ENCODE results near the gene C6orf47. TPM values are rescaled to one million over a fixed set of nuclear protein-coding genes. Genes with fewer than 3 reads are reported as not detected.

Gene C6orf47
- total RNA-seq, 1 donor from 2014 or later = 28.8 TPM

- Mint-ChIP-seq H3K4me3 (ENCODE audit: unreplicated experiment) (peak overlapping the region; percentile 97), H3K27ac (ENCODE audit: unreplicated experiment) (peak overlapping the region; percentile 99), H3K9me3 (ENCODE audit: unreplicated experiment) (peaks cover 11% of the 10 kb centered on the region), H3K4me1 (ENCODE audit: low read depth, unreplicated experiment) (peaks cover 26% of the 10 kb centered on the region), H3K27me3 (ENCODE audit: unreplicated experiment) (peaks cover 16% of the 10 kb centered on the region), H3K36me3 (ENCODE audit: unreplicated experiment) (no peaks in the 10 kb centered on the region)
- TF ChIP-seq, protein P1, sequence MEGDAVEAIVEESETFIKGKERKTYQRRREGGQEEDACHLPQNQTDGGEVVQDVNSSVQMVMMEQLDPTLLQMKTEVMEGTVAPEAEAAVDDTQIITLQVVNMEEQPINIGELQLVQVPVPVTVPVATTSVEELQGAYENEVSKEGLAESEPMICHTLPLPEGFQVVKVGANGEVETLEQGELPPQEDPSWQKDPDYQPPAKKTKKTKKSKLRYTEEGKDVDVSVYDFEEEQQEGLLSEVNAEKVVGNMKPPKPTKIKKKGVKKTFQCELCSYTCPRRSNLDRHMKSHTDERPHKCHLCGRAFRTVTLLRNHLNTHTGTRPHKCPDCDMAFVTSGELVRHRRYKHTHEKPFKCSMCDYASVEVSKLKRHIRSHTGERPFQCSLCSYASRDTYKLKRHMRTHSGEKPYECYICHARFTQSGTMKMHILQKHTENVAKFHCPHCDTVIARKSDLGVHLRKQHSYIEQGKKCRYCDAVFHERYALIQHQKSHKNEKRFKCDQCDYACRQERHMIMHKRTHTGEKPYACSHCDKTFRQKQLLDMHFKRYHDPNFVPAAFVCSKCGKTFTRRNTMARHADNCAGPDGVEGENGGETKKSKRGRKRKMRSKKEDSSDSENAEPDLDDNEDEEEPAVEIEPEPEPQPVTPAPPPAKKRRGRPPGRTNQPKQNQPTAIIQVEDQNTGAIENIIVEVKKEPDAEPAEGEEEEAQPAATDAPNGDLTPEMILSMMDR (IDR thresholded peaks at IDR 0.05; ENCODE audit: partially characterized antibody, unreplicated experiment) = no peak
- DNase-seq = no peak
Measured at GRCh38 chr6:31663126-31663960, 2.8 kb upstream of the C6orf47 start.

- peaks cover 30% of the 10 kb centered on the region for H3K4me1 Mint-ChIP-seq (ENCODE audit: low read depth, unreplicated experiment)
- peak overlapping the region; percentile 79 for H3K4me3 Mint-ChIP-seq (ENCODE audit: unreplicated experiment)
- DNase-seq = no peak
- peaks cover 11% of the 10 kb centered on the region for H3K9me3 Mint-ChIP-seq (ENCODE audit: unreplicated experiment)
- TF ChIP-seq, protein P1 (IDR thresholded peaks at IDR 0.05; ENCODE audit: partially characterized antibody, unreplicated experiment) = no peak
- peak overlapping the region; percentile 79 for H3K27ac Mint-ChIP-seq (ENCODE audit: unreplicated experiment)
- no peaks in the 10 kb centered on the region for H3K36me3 Mint-ChIP-seq (ENCODE audit: unreplicated experiment)
- H3K27me3 Mint-ChIP-seq (ENCODE audit: unreplicated experiment) = peaks cover 18% of the 10 kb centered on the region
Measured at GRCh38 chr6:31662124-31662723, 1.6 kb upstream of the C6orf47 start.

DNA sequence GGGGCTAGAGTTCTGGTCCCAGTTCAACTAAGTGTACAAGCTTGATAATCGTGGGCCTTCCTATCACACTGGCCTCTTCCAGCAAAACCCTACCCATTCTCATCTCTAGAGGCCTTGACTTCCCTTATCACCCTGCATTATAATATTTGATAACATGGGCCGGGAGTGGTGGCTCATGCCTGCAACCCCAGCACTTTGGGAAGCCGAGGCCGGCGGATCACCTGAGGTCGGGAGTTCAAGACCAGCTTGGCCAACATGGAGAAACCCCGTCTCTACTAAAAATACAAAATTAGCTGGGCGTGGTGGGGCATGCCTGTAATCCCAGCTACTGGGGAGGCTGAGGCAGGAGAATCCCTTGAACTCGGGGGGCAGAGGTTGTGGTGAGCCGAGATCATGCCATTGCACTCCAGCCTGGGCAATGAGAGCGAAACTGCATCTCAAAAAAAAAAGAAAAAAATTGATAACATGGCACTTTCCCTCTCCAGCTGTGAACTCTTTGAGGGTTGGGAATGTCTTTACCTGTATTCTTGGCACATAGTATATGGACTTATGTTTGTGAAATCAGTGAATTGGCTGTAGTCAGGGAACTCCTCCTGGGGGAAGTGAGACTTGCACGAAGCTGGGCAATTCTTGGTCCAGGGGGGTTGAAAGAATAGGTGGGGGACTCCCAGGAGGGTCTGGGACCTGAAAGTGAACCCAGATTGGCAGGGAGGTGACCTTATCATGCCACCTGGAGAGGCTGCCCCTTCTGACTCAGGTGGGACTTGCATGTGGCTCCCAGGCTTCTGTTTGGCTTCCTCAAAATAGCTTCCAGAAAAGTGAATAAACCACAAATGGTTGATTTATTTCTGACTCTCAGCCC is 915 bp upstream of the C6orf47 start:
- DNase-seq = no peak
- H3K4me1 Mint-ChIP-seq (ENCODE audit: low read depth, unreplicated experiment) = peaks cover 28% of the 10 kb centered on the region
- peaks cover 11% of the 10 kb centered on the region for H3K9me3 Mint-ChIP-seq (ENCODE audit: unreplicated experiment)
- TF ChIP-seq, protein P1 (IDR thresholded peaks at IDR 0.05; ENCODE audit: partially characterized antibody, unreplicated experiment) = no peak
- peak overlapping the region; percentile 50 for H3K27ac Mint-ChIP-seq (ENCODE audit: unreplicated experiment)
- H3K36me3 Mint-ChIP-seq (ENCODE audit: unreplicated experiment) = no peaks in the 10 kb centered on the region
- H3K27me3 Mint-ChIP-seq (ENCODE audit: unreplicated experiment) = peaks cover 19% of the 10 kb centered on the region
- H3K4me3 Mint-ChIP-seq (ENCODE audit: unreplicated experiment) = peak overlapping the region; percentile 83

GRCh38 chr6:31659649-31660380 is 763 bp downstream of the C6orf47 start:
- TF ChIP-seq, protein P1 (IDR thresholded peaks at IDR 0.05; ENCODE audit: partially characterized antibody, unreplicated experiment) = no peak
- H3K9me3 Mint-ChIP-seq (ENCODE audit: unreplicated experiment) = peaks cover 8% of the 10 kb centered on the region
- H3K4me3 Mint-ChIP-seq (ENCODE audit: unreplicated experiment) = peak overlapping the region; percentile 93
- peaks cover 21% of the 10 kb centered on the region for H3K27me3 Mint-ChIP-seq (ENCODE audit: unreplicated experiment)
- H3K27ac Mint-ChIP-seq (ENCODE audit: unreplicated experiment) = peak overlapping the region; percentile 92
- H3K4me1 Mint-ChIP-seq (ENCODE audit: low read depth, unreplicated experiment) = peaks cover 31% of the 10 kb centered on the region
- peaks cover 4% of the 10 kb centered on the region for H3K36me3 Mint-ChIP-seq (ENCODE audit: unreplicated experiment)
- DNase-seq = no peak

Data from glutamatergic neuron (in vitro differentiated cells).